ENCODE measurements around the gene ARHGAP21. TPM values are rescaled to one million over a fixed set of nuclear protein-coding genes. Genes with fewer than 3 reads are reported as not detected.

The ARHGAP21 gene
- total RNA-seq, 1 experiment from 2014 or later = 59.4 TPM

DNA sequence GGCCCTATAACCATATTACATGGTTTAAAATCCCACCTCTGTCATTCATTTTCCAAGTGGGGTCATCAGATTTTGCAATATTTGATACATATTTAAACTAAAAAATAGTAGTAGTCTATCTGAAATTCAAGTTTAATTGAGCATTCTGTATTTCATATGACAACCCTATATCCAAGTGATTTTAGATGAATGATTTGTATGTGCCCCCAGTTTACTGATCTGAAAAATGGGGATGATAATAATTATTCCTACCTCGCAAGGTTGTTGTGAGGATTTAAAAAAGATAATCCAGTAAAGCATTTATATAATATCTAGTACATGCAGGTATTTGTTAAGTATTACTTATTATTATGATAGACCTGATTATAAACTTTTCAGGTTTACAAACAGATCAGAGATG, 84.6 kb downstream of the ARHGAP21 start:
- Histone ChIP-seq H3K56ac (ENCODE audit: insufficient read length, low read depth, low read length) (no peak overlapping the region), H2BK120ac (ENCODE audit: low read depth, low read length, poor library complexity, severe bottlenecking) (no peak overlapping the region), H3T11ph (ENCODE audit: low read length) (no peak overlapping the region), H3K9me3 (ENCODE audit: control insufficient read depth, low read depth, low read length) (no peaks in the 10 kb centered on the region), H3K9ac (ENCODE audit: extremely low read depth, insufficient read length, low read length) (no peak overlapping the region), H3K27ac (ENCODE audit: insufficient read length, low read depth, low read length) (no peak overlapping the region), H3K79me1 (ENCODE audit: insufficient read depth, low read depth, low read length, poor library complexity, severe bottlenecking) (no peaks in the 10 kb centered on the region), H3K27me3 (ENCODE audit: insufficient read depth, low read length) (no peaks in the 10 kb centered on the region), H2BK20ac (ENCODE audit: low read depth, low read length, poor library complexity, severe bottlenecking) (no peak overlapping the region), H3K4me2 (ENCODE audit: insufficient read depth, insufficient read length, low read length) (no peak overlapping the region), H2BK5ac (ENCODE audit: insufficient read length, low read length) (no peak overlapping the region), H3K79me2 (ENCODE audit: insufficient read depth, low read length) (no peaks in the 10 kb centered on the region), H2BK15ac (ENCODE audit: low read depth, low read length) (no peak overlapping the region), H2BK12ac (ENCODE audit: insufficient read length, low read depth, low read length) (no peak overlapping the region), H2AFZ (ENCODE audit: low read length) (no peak overlapping the region), H3K23ac (ENCODE audit: insufficient read length, low read depth, low read length) (no peak overlapping the region), H3K4ac (ENCODE audit: low read depth, low read length) (no peak overlapping the region), H2AK5ac (ENCODE audit: insufficient read length, low read length) (no peak overlapping the region), H3K18ac (ENCODE audit: insufficient read length, low read depth, low read length) (no peak overlapping the region), H3K14ac (ENCODE audit: insufficient read depth, low read length) (no peak overlapping the region), H4K20me1 (ENCODE audit: control insufficient read depth, insufficient read depth, insufficient read length) (no peaks in the 10 kb centered on the region), H4K91ac (ENCODE audit: insufficient read length, low read depth, low read length) (no peak overlapping the region), H4K8ac (replicated peaks; ENCODE audit: insufficient read length, low read depth, low read length) (no peak overlapping the region), H3K23me2 (ENCODE audit: insufficient read length, low read depth, low read length, poor library complexity, severe bottlenecking) (no peaks in the 10 kb centered on the region), H4K5ac (ENCODE audit: insufficient read length, low read depth, low read length) (no peak overlapping the region), H3K4me1 (ENCODE audit: insufficient read depth, low read length) (no peaks in the 10 kb centered on the region)
- Mint-ChIP-seq H3K27ac (no peak overlapping the region), H3K27me3 (ENCODE audit: low read depth) (no peaks in the 10 kb centered on the region), H3K9me3 (no peaks in the 10 kb centered on the region), H3K4me3 (no peak overlapping the region), H3K36me3 (ENCODE audit: insufficient read depth in 1 of 3, low read depth in 3 of 3) (no peaks in the 10 kb centered on the region), H3K4me1 (no peaks in the 10 kb centered on the region)
- TF ChIP-seq, protein P1, sequence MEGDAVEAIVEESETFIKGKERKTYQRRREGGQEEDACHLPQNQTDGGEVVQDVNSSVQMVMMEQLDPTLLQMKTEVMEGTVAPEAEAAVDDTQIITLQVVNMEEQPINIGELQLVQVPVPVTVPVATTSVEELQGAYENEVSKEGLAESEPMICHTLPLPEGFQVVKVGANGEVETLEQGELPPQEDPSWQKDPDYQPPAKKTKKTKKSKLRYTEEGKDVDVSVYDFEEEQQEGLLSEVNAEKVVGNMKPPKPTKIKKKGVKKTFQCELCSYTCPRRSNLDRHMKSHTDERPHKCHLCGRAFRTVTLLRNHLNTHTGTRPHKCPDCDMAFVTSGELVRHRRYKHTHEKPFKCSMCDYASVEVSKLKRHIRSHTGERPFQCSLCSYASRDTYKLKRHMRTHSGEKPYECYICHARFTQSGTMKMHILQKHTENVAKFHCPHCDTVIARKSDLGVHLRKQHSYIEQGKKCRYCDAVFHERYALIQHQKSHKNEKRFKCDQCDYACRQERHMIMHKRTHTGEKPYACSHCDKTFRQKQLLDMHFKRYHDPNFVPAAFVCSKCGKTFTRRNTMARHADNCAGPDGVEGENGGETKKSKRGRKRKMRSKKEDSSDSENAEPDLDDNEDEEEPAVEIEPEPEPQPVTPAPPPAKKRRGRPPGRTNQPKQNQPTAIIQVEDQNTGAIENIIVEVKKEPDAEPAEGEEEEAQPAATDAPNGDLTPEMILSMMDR (conservative IDR thresholded peaks at IDR 0.05) = no peak
- no peak for DNase-seq
- no CpG with 5 or more reads among the region's 1 CpG for WGBS (ENCODE audit: extremely low coverage, insufficient read length, low lambda C conversion rate)

Data from H9 (cell line).